Measurements from ENCODE around the gene NAT14.
A peak's percentile ranks its signal among the peaks of the same experiment; 100 is the strongest.

DNA sequence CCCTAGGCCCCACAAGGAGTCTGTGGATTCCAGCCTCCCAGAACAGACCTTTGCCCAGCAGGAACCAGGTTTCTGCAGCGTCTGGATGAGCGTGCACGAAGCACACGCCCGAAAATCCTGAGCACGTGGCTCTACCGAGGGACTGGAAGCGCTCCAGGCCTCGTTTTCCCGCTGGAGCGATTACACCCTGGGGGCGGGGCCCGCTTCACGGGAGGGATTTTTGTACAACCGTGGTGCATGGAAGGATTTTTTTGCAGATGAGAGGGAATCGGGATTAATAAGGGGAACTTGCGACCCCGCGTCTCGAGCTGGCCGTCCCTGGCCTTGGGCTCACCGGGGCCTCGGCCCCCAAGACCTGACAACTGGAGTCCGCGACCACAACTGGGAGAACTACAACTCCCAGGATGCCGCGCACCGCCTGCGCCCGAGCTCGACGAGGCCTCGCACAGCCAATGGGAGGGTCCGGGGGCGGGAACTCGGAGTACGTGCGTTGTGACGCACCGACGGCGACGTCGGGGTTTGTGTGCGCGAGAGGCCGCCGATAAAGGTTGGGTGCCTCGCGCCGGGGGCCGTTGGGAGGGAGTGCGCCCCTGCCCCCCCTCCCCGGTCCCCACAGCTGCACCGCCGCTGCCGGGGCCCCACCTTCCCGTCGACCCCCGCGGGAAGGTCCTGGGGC is 8.8 kb upstream of the NAT14 start, which contains the start of gene ZNF628:
- TF ChIP-seq, protein P1, sequence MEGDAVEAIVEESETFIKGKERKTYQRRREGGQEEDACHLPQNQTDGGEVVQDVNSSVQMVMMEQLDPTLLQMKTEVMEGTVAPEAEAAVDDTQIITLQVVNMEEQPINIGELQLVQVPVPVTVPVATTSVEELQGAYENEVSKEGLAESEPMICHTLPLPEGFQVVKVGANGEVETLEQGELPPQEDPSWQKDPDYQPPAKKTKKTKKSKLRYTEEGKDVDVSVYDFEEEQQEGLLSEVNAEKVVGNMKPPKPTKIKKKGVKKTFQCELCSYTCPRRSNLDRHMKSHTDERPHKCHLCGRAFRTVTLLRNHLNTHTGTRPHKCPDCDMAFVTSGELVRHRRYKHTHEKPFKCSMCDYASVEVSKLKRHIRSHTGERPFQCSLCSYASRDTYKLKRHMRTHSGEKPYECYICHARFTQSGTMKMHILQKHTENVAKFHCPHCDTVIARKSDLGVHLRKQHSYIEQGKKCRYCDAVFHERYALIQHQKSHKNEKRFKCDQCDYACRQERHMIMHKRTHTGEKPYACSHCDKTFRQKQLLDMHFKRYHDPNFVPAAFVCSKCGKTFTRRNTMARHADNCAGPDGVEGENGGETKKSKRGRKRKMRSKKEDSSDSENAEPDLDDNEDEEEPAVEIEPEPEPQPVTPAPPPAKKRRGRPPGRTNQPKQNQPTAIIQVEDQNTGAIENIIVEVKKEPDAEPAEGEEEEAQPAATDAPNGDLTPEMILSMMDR (IDR thresholded peaks at IDR 0.05 in 4 of 5, conservative IDR thresholded peaks at IDR 0.05 in 1 of 5): no peak
- peak; percentile 82 to 85 for TF ChIP-seq POLR2A (IDR thresholded peaks at IDR 0.05)
